ENCODE data around the gene NHERF2. TPM values are rescaled to one million over a fixed set of nuclear protein-coding genes. Genes with fewer than 3 reads are reported as not detected.

The NHERF2 gene
- total RNA-seq, 4 donors from 2014 or later, result 52.8 to 166 (median 84.9) TPM

DNA sequence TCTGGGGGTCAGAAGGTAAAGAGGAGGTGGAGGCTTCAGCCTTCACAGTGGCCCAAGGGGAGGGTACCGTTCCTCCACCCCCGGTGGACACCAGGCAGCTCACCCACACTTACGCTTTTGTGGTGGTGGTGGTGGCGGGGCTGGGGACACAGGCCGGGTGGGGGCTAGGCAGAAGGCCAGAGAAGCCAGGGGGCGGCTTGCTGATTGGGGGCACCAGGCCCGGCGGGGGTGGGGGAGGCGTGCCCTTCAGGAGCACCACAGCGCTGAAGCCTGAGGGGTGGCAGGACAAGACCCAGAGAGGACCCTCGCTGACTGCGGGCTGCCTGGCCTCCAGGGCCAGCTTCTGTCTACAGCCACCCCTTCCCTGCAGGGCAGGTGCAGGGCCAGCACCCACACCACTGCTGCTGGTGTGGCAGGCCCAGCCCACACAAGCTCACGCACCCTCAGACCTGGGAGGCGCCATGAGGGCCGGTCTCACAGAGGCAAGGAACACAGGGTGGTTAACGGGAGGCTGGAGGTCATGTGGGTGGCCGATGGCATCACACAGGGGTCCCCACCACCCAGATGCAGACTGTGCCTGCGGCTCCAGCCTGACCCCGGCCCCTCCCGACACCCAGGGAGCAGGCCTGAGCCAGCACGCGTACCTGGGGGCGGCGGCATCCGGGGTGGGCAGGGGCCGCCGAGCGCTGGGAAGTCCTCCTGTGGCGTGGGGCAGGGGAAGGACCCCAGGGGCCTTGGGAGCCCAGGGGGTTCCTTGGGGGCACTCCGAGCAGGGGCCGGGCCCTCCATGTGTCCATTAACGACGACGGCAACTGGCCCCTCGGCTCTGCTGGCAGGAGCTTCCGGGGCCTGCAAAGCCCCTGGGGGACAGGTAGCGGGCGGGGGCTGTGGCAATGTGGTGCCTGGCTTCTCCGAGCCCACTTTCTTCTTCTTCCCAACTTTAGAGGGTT is 27.6 kb upstream of the NHERF2 start:
- TF ChIP-seq CTCF (IDR thresholded peaks at IDR 0.05), result no peak
- ATAC-seq (ENCODE audit: low FRiP score) (no peak), DNase-seq (ENCODE audit: low spot score) (no peak)

DNA sequence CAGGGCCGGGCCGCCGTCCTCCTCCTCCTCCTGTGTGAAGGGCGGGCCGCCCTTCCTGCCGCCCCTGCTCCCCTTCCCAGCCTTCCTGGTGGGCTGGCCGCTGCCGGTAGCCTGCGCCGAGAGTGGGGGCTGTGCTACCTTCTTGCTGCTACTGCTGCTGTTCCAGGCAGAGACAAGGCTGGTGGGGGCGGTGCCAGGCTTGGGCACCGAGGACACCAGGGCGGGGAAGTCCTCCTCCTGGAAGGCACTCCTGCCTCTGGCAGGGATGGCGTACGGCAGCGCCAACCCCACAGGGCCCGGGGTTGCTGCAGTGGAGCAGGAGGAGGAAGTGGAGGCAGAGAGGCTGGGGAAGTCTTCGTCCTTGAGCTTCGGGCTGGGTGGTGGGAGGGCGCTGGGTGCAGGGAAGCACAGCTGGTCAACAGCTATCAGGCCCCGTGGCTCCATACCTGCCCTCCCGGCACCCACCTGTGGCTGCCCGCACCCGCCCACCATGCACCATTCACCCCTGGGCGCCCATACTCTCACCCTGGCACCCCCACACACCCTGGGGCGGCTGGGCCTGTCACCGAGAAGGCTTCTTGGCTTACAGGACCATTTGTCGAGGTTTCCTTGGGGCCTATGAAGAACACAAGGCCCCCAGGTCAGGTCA is 26.7 kb upstream of the NHERF2 start:
- no peak for DNase-seq (ENCODE audit: low spot score)
- ATAC-seq (ENCODE audit: low FRiP score), result no peak
- no peak for TF ChIP-seq CTCF (IDR thresholded peaks at IDR 0.05)

DNA sequence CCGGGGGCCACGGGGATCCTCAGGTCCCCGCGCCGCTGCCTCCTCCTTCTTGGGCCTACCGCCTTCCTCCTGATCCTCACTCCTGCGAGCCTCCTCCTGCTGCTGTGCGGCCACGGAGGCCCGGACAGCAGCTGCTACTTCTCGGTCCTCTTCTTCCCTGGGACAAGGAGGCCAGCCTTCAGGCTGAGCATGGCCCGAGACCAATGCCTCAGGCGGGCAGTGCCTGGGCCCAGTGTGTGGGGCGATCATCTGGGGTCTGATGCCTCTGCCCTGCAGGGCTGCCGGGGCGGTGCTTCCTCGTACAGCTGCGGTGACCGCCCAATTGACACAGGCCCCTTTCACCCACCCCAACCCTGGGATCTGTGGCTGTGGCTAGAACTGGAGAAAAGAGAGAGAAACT is 25.7 kb upstream of the NHERF2 start:
- ATAC-seq (ENCODE audit: low FRiP score) (no peak), DNase-seq (ENCODE audit: low spot score) (no peak)
- TF ChIP-seq CTCF (IDR thresholded peaks at IDR 0.05), result no peak

DNA sequence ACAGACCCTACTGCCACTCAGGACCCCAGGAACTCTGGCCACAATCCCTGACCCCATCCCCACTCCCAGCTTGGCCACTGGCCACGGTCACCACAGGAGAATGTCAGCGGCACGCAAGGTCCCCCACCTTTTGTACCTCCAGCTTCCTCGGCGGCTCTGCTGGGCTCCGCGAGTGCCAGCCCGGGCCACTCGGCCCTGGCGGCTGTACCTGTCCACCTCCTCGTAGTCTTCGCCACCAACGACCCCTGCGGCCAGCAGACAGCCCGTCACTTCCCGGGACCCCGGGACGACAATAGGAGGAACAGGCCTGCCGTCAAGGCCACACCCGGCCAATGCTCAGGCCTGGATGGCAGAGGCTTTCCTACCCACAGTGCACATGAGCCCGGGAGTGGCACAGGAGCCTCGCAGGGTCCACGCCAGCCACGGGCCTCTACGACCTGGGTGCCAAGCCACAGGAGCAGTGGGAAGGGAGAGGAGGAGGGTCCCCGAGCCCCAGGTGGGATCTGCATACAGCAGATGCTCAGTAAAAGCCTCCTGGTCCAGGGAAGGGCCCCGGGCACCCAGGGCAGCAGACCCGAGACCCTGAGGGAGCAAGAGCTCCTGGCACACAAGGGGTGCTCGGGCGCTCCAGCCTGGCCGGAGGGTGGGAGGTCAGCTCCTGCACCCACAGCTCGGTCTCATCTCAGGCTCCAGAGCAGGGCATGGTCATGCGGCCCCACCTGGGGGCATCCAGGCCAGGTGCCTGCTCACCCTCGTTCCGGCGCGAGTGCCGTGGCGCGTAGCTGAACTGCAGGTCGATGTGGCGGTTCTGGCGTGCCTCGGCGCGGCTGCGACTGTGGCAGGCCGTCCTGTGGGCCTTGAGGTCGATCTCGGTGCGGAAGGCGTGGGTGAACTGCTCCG is 25.0 kb upstream of the NHERF2 start:
- DNase-seq (ENCODE audit: low spot score), result no peak
- TF ChIP-seq CTCF (IDR thresholded peaks at IDR 0.05), result no peak
- ATAC-seq (ENCODE audit: low FRiP score), result no peak

GRCh38 chr16:2002406-2003230 is 24.1 kb upstream of the NHERF2 start:
- no peak for TF ChIP-seq CTCF (IDR thresholded peaks at IDR 0.05)
- ATAC-seq (ENCODE audit: low FRiP score), result no peak
- no peak for DNase-seq (ENCODE audit: low spot score)

- no peak for DNase-seq (ENCODE audit: low spot score)
- ATAC-seq (ENCODE audit: low FRiP score), result no peak
Measured at GRCh38 chr16:2003231-2003826, 23.4 kb upstream of the NHERF2 start.

More at GRCh38 chr16:2003231-2003826, 23.4 kb upstream of the NHERF2 start:
- no peak for TF ChIP-seq CTCF (IDR thresholded peaks at IDR 0.05)

Data from omental fat pad (tissue), 4 donors.